H1 (cell line): ENCODE results near the gene NHSL2.

ENCODE experiments used
- BACH1 ChIP-seq: IDR thresholded peaks from 2 replicates; pipeline ENCODE4 v1.6.1; 2012; ENCODE audit warnings: low read length, improper control_type of control experiment
- CEBPB ChIP-seq: IDR thresholded peaks from 2 replicates; pipeline ENCODE4 v1.6.1; 2012; ENCODE audit warnings: low read depth, low read length
- POLR2A ChIP-seq, 2 experiments: IDR thresholded peaks; 1 replicate in 1 of 2; 2 replicates in 1 of 2; pipeline ENCODE4 v1.6.1; 2011; ENCODE audit warnings: low read depth in 2 of 2, low read length in 2 of 2, mild to moderate bottlenecking in 2 of 2; ENCODE audit errors: control extremely low read depth in 1 of 2
- POLR2AphosphoS5 ChIP-seq: IDR thresholded peaks from 2 replicates; pipeline ENCODE4 v1.6.1; 2011; ENCODE audit warnings: low read depth, low read length
- TAF7 ChIP-seq: optimal IDR thresholded peaks from 2 replicates; pipeline ENCODE3; 2011; ENCODE audit warnings: low read depth, mild to moderate bottlenecking, inconsistent platforms, low read length, moderate library complexity, borderline replicate concordance
- TF ChIP-seq, protein P1 (sequence below): IDR thresholded peaks from 2 replicates; pipeline ENCODE4 v1.6.1; 2011; ENCODE audit warnings: low read length, improper control_type of control experiment
- TF ChIP-seq, protein P2 (sequence below): IDR thresholded peaks from 2 replicates; pipeline ENCODE4 v1.6.1; 2012; ENCODE audit warnings: low read length, inconsistent platforms
- TF ChIP-seq, protein P3 (sequence below), 3 experiments: IDR thresholded peaks; 1 replicate in 2 of 3; 2 replicates in 1 of 3; pipeline versions ENCODE4 v1.5.1 to v1.6.1; 2011; ENCODE audit warnings: low read length in 3 of 3, mild to moderate bottlenecking in 3 of 3, inconsistent platforms in 2 of 3, low read depth in 1 of 3, moderate library complexity in 1 of 3; ENCODE audit not compliant: insufficient read depth in 1 of 3; ENCODE audit errors: control extremely low read depth in 1 of 3
- TF ChIP-seq, protein P4 (sequence below): fragments of 300-600 bp; sonication (generic); IDR thresholded peaks from 2 replicates; pipeline ENCODE4 v1.7.1; 2012; ENCODE audit warnings: low read length, moderate library complexity, mild to moderate bottlenecking, inconsistent platforms; ENCODE audit not compliant: insufficient replicate concordance

DNA sequence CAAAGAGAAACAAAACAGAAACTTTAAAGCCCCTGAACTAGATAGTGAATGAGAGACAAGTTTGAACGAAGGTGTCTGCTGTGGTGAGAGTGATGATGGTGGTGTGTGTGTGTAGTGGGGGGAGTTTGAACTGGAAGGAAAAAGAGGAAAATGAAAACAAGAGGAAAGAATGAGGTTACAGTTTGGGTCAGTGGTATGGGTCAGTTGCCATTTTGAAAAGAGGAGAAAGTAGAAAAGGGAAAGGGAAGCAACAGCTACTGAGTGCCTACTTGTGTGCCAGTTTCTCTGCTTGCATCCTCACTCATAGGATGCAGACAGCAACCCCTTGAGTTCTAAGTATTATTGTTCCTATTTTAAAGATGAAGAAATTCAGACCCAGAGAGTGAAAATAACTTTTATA lies 26.0 kb downstream of the NHSL2 start:
- TF ChIP-seq CEBPB (no peak), POLR2A (IDR thresholded peaks at IDR 0.05; ENCODE audit: control extremely low read depth in 1 of 2, low read depth in 2 of 2, low read length in 2 of 2) (no peak), POLR2AphosphoS5 (no peak), BACH1 (no peak), TAF7 (no peak)
- TF ChIP-seq, protein P1, sequence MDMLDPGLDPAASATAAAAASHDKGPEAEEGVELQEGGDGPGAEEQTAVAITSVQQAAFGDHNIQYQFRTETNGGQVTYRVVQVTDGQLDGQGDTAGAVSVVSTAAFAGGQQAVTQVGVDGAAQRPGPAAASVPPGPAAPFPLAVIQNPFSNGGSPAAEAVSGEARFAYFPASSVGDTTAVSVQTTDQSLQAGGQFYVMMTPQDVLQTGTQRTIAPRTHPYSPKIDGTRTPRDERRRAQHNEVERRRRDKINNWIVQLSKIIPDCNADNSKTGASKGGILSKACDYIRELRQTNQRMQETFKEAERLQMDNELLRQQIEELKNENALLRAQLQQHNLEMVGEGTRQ = no peak
- TF ChIP-seq, protein P2, sequence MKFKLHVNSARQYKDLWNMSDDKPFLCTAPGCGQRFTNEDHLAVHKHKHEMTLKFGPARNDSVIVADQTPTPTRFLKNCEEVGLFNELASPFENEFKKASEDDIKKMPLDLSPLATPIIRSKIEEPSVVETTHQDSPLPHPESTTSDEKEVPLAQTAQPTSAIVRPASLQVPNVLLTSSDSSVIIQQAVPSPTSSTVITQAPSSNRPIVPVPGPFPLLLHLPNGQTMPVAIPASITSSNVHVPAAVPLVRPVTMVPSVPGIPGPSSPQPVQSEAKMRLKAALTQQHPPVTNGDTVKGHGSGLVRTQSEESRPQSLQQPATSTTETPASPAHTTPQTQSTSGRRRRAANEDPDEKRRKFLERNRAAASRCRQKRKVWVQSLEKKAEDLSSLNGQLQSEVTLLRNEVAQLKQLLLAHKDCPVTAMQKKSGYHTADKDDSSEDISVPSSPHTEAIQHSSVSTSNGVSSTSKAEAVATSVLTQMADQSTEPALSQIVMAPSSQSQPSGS = no peak
- TF ChIP-seq, protein P3, sequence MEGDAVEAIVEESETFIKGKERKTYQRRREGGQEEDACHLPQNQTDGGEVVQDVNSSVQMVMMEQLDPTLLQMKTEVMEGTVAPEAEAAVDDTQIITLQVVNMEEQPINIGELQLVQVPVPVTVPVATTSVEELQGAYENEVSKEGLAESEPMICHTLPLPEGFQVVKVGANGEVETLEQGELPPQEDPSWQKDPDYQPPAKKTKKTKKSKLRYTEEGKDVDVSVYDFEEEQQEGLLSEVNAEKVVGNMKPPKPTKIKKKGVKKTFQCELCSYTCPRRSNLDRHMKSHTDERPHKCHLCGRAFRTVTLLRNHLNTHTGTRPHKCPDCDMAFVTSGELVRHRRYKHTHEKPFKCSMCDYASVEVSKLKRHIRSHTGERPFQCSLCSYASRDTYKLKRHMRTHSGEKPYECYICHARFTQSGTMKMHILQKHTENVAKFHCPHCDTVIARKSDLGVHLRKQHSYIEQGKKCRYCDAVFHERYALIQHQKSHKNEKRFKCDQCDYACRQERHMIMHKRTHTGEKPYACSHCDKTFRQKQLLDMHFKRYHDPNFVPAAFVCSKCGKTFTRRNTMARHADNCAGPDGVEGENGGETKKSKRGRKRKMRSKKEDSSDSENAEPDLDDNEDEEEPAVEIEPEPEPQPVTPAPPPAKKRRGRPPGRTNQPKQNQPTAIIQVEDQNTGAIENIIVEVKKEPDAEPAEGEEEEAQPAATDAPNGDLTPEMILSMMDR (IDR thresholded peaks at IDR 0.05; ENCODE audit: control extremely low read depth in 1 of 3, insufficient read depth in 1 of 3, low read depth in 1 of 3, low read length in 3 of 3) = no peak
- TF ChIP-seq, protein P4, sequence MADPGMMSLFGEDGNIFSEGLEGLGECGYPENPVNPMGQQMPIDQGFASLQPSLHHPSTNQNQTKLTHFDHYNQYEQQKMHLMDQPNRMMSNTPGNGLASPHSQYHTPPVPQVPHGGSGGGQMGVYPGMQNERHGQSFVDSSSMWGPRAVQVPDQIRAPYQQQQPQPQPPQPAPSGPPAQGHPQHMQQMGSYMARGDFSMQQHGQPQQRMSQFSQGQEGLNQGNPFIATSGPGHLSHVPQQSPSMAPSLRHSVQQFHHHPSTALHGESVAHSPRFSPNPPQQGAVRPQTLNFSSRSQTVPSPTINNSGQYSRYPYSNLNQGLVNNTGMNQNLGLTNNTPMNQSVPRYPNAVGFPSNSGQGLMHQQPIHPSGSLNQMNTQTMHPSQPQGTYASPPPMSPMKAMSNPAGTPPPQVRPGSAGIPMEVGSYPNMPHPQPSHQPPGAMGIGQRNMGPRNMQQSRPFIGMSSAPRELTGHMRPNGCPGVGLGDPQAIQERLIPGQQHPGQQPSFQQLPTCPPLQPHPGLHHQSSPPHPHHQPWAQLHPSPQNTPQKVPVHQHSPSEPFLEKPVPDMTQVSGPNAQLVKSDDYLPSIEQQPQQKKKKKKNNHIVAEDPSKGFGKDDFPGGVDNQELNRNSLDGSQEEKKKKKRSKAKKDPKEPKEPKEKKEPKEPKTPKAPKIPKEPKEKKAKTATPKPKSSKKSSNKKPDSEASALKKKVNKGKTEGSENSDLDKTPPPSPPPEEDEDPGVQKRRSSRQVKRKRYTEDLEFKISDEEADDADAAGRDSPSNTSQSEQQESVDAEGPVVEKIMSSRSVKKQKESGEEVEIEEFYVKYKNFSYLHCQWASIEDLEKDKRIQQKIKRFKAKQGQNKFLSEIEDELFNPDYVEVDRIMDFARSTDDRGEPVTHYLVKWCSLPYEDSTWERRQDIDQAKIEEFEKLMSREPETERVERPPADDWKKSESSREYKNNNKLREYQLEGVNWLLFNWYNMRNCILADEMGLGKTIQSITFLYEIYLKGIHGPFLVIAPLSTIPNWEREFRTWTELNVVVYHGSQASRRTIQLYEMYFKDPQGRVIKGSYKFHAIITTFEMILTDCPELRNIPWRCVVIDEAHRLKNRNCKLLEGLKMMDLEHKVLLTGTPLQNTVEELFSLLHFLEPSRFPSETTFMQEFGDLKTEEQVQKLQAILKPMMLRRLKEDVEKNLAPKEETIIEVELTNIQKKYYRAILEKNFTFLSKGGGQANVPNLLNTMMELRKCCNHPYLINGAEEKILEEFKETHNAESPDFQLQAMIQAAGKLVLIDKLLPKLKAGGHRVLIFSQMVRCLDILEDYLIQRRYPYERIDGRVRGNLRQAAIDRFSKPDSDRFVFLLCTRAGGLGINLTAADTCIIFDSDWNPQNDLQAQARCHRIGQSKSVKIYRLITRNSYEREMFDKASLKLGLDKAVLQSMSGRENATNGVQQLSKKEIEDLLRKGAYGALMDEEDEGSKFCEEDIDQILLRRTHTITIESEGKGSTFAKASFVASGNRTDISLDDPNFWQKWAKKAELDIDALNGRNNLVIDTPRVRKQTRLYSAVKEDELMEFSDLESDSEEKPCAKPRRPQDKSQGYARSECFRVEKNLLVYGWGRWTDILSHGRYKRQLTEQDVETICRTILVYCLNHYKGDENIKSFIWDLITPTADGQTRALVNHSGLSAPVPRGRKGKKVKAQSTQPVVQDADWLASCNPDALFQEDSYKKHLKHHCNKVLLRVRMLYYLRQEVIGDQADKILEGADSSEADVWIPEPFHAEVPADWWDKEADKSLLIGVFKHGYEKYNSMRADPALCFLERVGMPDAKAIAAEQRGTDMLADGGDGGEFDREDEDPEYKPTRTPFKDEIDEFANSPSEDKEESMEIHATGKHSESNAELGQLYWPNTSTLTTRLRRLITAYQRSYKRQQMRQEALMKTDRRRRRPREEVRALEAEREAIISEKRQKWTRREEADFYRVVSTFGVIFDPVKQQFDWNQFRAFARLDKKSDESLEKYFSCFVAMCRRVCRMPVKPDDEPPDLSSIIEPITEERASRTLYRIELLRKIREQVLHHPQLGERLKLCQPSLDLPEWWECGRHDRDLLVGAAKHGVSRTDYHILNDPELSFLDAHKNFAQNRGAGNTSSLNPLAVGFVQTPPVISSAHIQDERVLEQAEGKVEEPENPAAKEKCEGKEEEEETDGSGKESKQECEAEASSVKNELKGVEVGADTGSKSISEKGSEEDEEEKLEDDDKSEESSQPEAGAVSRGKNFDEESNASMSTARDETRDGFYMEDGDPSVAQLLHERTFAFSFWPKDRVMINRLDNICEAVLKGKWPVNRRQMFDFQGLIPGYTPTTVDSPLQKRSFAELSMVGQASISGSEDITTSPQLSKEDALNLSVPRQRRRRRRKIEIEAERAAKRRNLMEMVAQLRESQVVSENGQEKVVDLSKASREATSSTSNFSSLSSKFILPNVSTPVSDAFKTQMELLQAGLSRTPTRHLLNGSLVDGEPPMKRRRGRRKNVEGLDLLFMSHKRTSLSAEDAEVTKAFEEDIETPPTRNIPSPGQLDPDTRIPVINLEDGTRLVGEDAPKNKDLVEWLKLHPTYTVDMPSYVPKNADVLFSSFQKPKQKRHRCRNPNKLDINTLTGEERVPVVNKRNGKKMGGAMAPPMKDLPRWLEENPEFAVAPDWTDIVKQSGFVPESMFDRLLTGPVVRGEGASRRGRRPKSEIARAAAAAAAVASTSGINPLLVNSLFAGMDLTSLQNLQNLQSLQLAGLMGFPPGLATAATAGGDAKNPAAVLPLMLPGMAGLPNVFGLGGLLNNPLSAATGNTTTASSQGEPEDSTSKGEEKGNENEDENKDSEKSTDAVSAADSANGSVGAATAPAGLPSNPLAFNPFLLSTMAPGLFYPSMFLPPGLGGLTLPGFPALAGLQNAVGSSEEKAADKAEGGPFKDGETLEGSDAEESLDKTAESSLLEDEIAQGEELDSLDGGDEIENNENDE = no peak
